OCI-LY3 (cell line): ENCODE data around the gene ANKIB1.

ENCODE experiments used
- H2AFZ ChIP-seq: fragments of 200-600, 300-600 bp; shearing (Covaris generic); 2 replicates; pipeline ENCODE4 v1.6.0; 2014; ENCODE audit warnings: antibody characterized with exemption, low read depth, low read length
- H3K27ac ChIP-seq: fragments of 200-600, 300-600 bp; sonication (generic); 2 replicates; pipeline ENCODE4 v1.5.1; 2014; ENCODE audit warnings: mild to moderate bottlenecking, low read length, moderate library complexity, mixed read lengths
- H3K27me3 ChIP-seq: fragments of 200-600, 300-600 bp; sonication (generic); 2 replicates; pipeline ENCODE4 v1.6.1; 2014; ENCODE audit warnings: low read depth, low read length, mixed read lengths
- H3K36me3 ChIP-seq: fragments of 200-600, 300-600 bp; sonication (generic); replicated peaks from 2 replicates; pipeline ENCODE3; 2014; ENCODE audit warnings: low read depth, low read length, mixed read lengths
- H3K4me1 ChIP-seq: fragments of 300-600, 200-600 bp; sonication (generic); 2 replicates; pipeline ENCODE4 v1.6.1; 2014; ENCODE audit warnings: low read length, mixed read lengths
- H3K4me2 ChIP-seq: fragments of 200-600, 300-600 bp; sonication (generic); 2 replicates; pipeline ENCODE4 v1.6.1; 2014; ENCODE audit warnings: low read length, mixed read lengths
- H3K4me3 ChIP-seq: fragments of 300-600, 200-600 bp; sonication (generic); 2 replicates; pipeline ENCODE4 v1.5.1; 2014; ENCODE audit warnings: antibody characterized with exemption, mild to moderate bottlenecking, low read length, moderate library complexity
- H3K79me2 ChIP-seq: fragments of 300-600, 200-600 bp; shearing (Covaris generic); 2 replicates; pipeline ENCODE4 v1.6.1; 2014; ENCODE audit warnings: mild to moderate bottlenecking, low read length, mixed read lengths
- H3K9ac ChIP-seq: fragments of 300-600, 200-600 bp; shearing (Covaris generic); 2 replicates; pipeline ENCODE4 v1.6.0; 2014; ENCODE audit warnings: mild to moderate bottlenecking, low read length, moderate library complexity
- H3K9me3 ChIP-seq: fragments of 200-600, 300-600 bp; shearing (Covaris generic); 2 replicates; pipeline ENCODE4 v1.6.1; 2014; ENCODE audit warnings: low read length, mixed read lengths; ENCODE audit not compliant: insufficient read depth
- H4K20me1 ChIP-seq: fragments of 200-600, 300-600 bp; sonication (generic); 2 replicates; pipeline ENCODE4 v1.6.1; 2016; ENCODE audit warnings: low read length, mixed read lengths; ENCODE audit not compliant: insufficient read depth
- CTCF ChIP-seq: fragments of 200-600, 300-600 bp; sonication (generic); IDR thresholded peaks from 2 replicates; pipeline ENCODE4 v1.5.1; 2014; ENCODE audit warnings: antibody characterized with exemption, low read length, low read depth
- EZH2phosphoT487 ChIP-seq: fragments of 200-600 bp; shearing (Covaris generic); IDR thresholded peaks from 2 replicates; pipeline ENCODE4 v1.6.1; 2018; ENCODE audit warnings: antibody characterized with exemption, mixed run types, low read depth

Gene ANKIB1

DNA sequence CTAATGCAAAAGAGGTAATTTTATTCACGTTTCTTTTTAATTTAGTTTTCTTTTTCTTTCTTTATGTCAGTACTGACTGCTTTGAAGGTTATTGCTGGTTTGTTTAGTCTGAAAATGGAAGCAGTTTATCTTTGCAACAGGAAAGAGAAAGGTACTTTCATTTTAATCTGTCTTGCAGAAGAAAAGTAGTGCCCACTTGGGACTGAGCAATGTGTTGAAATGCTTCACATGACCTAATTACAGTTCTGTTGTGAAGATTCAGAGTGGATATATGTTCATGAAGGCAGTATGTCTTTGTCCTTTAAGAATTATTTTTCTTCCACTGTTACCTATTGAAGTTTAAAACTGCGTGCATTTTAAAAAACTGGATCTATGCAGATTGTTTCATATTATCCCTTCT is 80.1 kb downstream of the ANKIB1 start:
- Histone ChIP-seq H4K20me1 (no peaks in the 10 kb centered on the region), H3K9ac (no peak overlapping the region), H3K27ac (no peak overlapping the region), H3K4me3 (no peak overlapping the region), H3K36me3 (no peaks in the 10 kb centered on the region), H3K4me1 (no peaks in the 10 kb centered on the region), H3K27me3 (no peaks in the 10 kb centered on the region), H2AFZ (no peak overlapping the region), H3K9me3 (no peaks in the 10 kb centered on the region), H3K4me2 (no peak overlapping the region), H3K79me2 (no peaks in the 10 kb centered on the region)
- TF ChIP-seq CTCF = no peak
- no peak for TF ChIP-seq EZH2phosphoT487

GRCh38 chr7:92330835-92331438 is 85.2 kb downstream of the ANKIB1 start:
- Histone ChIP-seq H3K36me3 (peaks cover 4% of the 10 kb centered on the region), H4K20me1 (no peaks in the 10 kb centered on the region), H3K27me3 (no peaks in the 10 kb centered on the region), H3K4me3 (no peak overlapping the region), H3K4me2 (no peak overlapping the region), H3K79me2 (no peaks in the 10 kb centered on the region), H3K9ac (no peak overlapping the region), H2AFZ (no peak overlapping the region), H3K4me1 (no peaks in the 10 kb centered on the region), H3K9me3 (no peaks in the 10 kb centered on the region; the same call in 1 of the 2 replicates), H3K27ac (no peak overlapping the region)
- no peak for TF ChIP-seq EZH2phosphoT487
- TF ChIP-seq CTCF = no peak

DNA sequence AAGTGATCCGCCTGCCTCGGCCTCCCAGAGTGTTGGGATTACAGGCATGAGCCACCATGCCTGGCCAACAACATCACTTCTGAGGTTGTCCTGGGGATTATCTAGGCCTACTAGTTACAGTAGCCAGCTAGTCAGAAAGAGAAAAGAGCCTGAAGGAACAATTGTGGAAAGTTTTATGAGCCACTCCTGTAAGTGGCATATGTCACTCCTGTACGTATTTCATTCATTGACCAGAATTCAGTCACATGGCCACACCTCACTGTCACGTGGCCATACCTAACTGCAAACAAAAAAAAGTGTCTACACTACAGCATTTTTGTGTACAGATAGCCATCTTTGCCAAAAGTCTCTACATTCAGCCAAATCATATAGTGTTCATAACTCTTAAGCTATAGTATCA is 85.7 kb downstream of the ANKIB1 start:
- no peak for TF ChIP-seq EZH2phosphoT487
- no peak for TF ChIP-seq CTCF
- peaks cover 7% of the 10 kb centered on the region for H3K36me3 ChIP-seq
- no peaks in the 10 kb centered on the region for H3K79me2 ChIP-seq
- H3K27me3 ChIP-seq = no peaks in the 10 kb centered on the region
- H3K4me2 ChIP-seq = no peak overlapping the region
- H3K4me3 ChIP-seq = no peak overlapping the region
- no peaks in the 10 kb centered on the region for H4K20me1 ChIP-seq
- H3K4me1 ChIP-seq = no peaks in the 10 kb centered on the region
- H3K9ac ChIP-seq = no peak overlapping the region
- H3K9me3 ChIP-seq = no peaks in the 10 kb centered on the region; the same call in 1 of the 2 replicates
- H2AFZ ChIP-seq = no peak overlapping the region
- H3K27ac ChIP-seq = no peak overlapping the region

- Histone ChIP-seq H3K79me2 (no peaks in the 10 kb centered on the region), H2AFZ (no peak overlapping the region), H3K4me3 (no peak overlapping the region), H3K9me3 (no peaks in the 10 kb centered on the region; the same call in 1 of the 2 replicates), H3K27ac (no peak overlapping the region), H3K9ac (no peak overlapping the region), H3K27me3 (no peaks in the 10 kb centered on the region), H3K4me2 (no peak overlapping the region), H3K4me1 (no peaks in the 10 kb centered on the region), H4K20me1 (no peaks in the 10 kb centered on the region), H3K36me3 (peaks cover 9% of the 10 kb centered on the region)
- TF ChIP-seq EZH2phosphoT487 (no peak), CTCF (no peak)
These were observed 87.0 kb downstream of the ANKIB1 start for GRCh38 chr7:92332782-92333181.
